Measurements from ENCODE around the gene SLC38A3.
"Not testable (repeated sequence)": the region's sequence is repeated elsewhere in the genome, so short reads cannot be mapped to it uniquely, and the experiment has no call there.

SLC38A3 gene

DNA sequence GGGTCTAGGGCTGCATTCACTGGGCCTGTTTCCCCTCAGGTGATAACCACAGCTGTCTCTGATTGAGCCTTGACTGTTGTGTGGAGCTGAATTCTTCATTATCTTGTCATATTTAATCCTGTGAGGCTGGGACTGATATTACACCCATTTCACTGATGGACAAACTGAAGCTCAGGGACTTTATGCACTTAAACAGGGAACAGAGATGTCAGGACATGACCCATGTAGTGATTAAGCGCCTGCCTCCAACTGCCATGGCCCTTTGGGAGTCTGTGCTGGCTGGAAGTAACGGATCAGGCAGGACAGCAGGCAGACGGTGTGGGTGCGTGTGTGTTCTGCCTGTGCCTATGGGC, 38.4 kb downstream of the SLC38A3 start:
- H3K4me1 Mint-ChIP-seq (ENCODE audit: low read depth), result peaks cover 69% of the 10 kb centered on the region
- no peaks in the 10 kb centered on the region for H3K9me3 Mint-ChIP-seq
- no peaks in the 10 kb centered on the region for H3K27me3 Mint-ChIP-seq (ENCODE audit: low read depth)
- H3K4me3 Mint-ChIP-seq, result no peak overlapping the region
- no peak for DNase-seq (ENCODE audit: low spot score)
- H3K27ac Mint-ChIP-seq, result peak overlapping the region; percentile 80
- H3K36me3 Mint-ChIP-seq (ENCODE audit: low read depth), result peaks cover 37% of the 10 kb centered on the region

- H3K9me3 Mint-ChIP-seq; DNase-seq (ENCODE audit: low spot score); H3K27me3 Mint-ChIP-seq (ENCODE audit: low read depth): not testable (repeated sequence)
- Mint-ChIP-seq H3K36me3 (ENCODE audit: low read depth) (peaks cover 25% of the 10 kb centered on the region), H3K4me3 (peak overlapping the region; percentile 82), H3K4me1 (ENCODE audit: low read depth) (peaks cover 60% of the 10 kb centered on the region), H3K27ac (peak overlapping the region; percentile 75)
Measured at GRCh38 chr3:50244813-50245212, 39.7 kb downstream of the SLC38A3 start.

DNA sequence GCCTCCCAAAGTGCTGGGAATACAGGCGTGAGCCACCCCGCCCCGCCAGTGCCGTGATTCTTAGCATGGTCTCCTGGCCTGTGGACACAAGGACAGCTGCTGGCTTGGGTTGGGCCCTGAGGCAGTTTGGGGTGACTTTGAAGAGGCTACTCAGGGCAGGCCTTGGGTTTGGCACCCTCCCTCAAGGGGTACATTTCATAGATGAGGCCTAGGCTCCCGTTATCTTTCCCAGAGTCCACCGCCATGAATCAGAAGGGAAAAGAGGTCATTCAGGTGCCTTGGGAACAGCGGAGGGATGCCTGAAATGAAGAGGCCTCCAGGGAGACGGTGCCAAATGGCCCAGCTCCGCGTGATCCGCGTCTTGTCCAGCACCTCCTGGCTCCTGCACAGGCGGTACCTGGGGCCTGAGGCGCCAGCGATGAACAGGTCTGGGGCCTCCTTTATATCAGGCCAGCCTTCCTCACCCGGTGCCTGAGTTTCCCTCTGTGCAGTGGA, 40.2 kb downstream of the SLC38A3 start:
- Mint-ChIP-seq H3K27ac (peak overlapping the region; percentile 75), H3K4me3 (peak overlapping the region; percentile 82), H3K27me3 (ENCODE audit: low read depth) (no peaks in the 10 kb centered on the region), H3K36me3 (ENCODE audit: low read depth) (peaks cover 25% of the 10 kb centered on the region), H3K9me3 (no peaks in the 10 kb centered on the region), H3K4me1 (ENCODE audit: low read depth) (peaks cover 59% of the 10 kb centered on the region)
- DNase-seq (ENCODE audit: low spot score), result no peak

- no peaks in the 10 kb centered on the region for H3K9me3 Mint-ChIP-seq
- peak overlapping the region; percentile 82 for H3K4me3 Mint-ChIP-seq
- peaks cover 26% of the 10 kb centered on the region for H3K36me3 Mint-ChIP-seq (ENCODE audit: low read depth)
- peaks cover 60% of the 10 kb centered on the region for H3K4me1 Mint-ChIP-seq (ENCODE audit: low read depth)
- no peaks in the 10 kb centered on the region for H3K27me3 Mint-ChIP-seq (ENCODE audit: low read depth)
- peak; percentile 90 for DNase-seq (ENCODE audit: low spot score)
- H3K27ac Mint-ChIP-seq, result peak overlapping the region; percentile 93
Measured at GRCh38 chr3:50245831-50246516, 40.9 kb downstream of the SLC38A3 start.

DNA sequence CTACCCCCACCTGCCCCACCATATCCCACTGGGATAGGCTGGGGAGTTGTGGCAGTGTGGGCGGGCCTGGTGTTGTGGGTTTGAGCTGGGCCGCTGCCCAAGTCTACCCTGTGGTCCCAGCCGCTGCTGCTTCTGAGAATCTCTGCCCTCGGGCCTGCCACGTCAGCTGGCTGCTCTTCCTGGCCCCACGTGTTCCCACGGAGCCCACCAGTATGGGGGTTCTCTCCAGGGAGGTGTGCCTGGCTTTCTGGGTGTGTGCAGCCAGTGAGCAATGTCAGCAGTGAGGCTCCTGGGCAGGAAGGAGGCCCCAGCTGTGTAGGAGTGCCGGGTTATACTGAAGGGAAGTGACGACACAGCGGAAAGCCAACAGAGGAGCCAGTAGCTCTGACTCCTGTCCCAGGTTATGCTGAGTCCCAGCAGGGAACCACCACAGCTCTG, 41.5 kb downstream of the SLC38A3 start:
- Mint-ChIP-seq H3K4me1 (ENCODE audit: low read depth) (peaks cover 60% of the 10 kb centered on the region), H3K36me3 (ENCODE audit: low read depth) (peaks cover 27% of the 10 kb centered on the region), H3K27ac (peak overlapping the region; percentile 93), H3K9me3 (no peaks in the 10 kb centered on the region), H3K4me3 (peak overlapping the region; percentile 82), H3K27me3 (ENCODE audit: low read depth) (no peaks in the 10 kb centered on the region)
- DNase-seq (ENCODE audit: low spot score), result peak; percentile 91

GRCh38 chr3:50248387-50248786, 43.3 kb downstream of the SLC38A3 start:
- Mint-ChIP-seq H3K4me3 (peak overlapping the region; percentile 32), H3K9me3 (no peaks in the 10 kb centered on the region), H3K4me1 (ENCODE audit: low read depth) (peaks cover 46% of the 10 kb centered on the region), H3K36me3 (ENCODE audit: low read depth) (peaks cover 24% of the 10 kb centered on the region), H3K27me3 (ENCODE audit: low read depth) (no peaks in the 10 kb centered on the region), H3K27ac (peak overlapping the region; percentile 85)
- no peak for DNase-seq (ENCODE audit: low spot score)

DNA sequence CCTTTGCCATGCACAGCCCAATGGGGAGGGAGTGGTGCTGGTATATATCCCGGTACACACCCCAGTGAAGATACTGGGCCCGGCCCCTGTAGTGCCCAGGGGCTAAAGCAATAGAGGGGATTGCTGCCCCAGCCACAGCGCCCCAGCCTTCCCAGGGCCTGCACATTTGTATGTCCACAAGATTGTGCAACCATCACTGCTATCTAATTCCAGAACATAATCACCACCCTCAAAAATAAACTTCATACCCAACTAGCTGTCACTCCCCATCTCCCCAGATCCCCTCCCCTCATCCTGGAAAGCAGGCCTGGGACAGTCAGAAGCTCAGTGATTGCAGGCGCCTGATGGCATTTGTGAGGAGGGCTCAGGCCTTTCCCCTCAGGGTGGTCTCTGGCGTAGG, 44.4 kb downstream of the SLC38A3 start:
- peaks cover 39% of the 10 kb centered on the region for H3K4me1 Mint-ChIP-seq (ENCODE audit: low read depth)

GRCh38 chr3:50250514-50250913, 45.4 kb downstream of the SLC38A3 start:
- H3K36me3 Mint-ChIP-seq (ENCODE audit: low read depth), result peaks cover 34% of the 10 kb centered on the region
- H3K27me3 Mint-ChIP-seq (ENCODE audit: low read depth), result no peaks in the 10 kb centered on the region
- H3K4me3 Mint-ChIP-seq, result no peak overlapping the region
- H3K9me3 Mint-ChIP-seq, result no peaks in the 10 kb centered on the region
- no peak overlapping the region for H3K27ac Mint-ChIP-seq
- H3K4me1 Mint-ChIP-seq (ENCODE audit: low read depth), result peaks cover 31% of the 10 kb centered on the region
- no peak for DNase-seq (ENCODE audit: low spot score)

More for the DNA sequence above, 44.4 kb downstream of the SLC38A3 start:
- H3K27me3 Mint-ChIP-seq (ENCODE audit: low read depth), result no peaks in the 10 kb centered on the region
- H3K27ac Mint-ChIP-seq, result no peak overlapping the region
- H3K9me3 Mint-ChIP-seq, result no peaks in the 10 kb centered on the region
- DNase-seq (ENCODE audit: low spot score), result no peak
- H3K36me3 Mint-ChIP-seq (ENCODE audit: low read depth), result peaks cover 31% of the 10 kb centered on the region
- no peak overlapping the region for H3K4me3 Mint-ChIP-seq

GRCh38 chr3:50251220-50251619, 46.1 kb downstream of the SLC38A3 start:
- DNase-seq (ENCODE audit: low spot score), result peak; percentile 63
- peaks cover 34% of the 10 kb centered on the region for H3K36me3 Mint-ChIP-seq (ENCODE audit: low read depth)
- no peaks in the 10 kb centered on the region for H3K27me3 Mint-ChIP-seq (ENCODE audit: low read depth)
- peaks cover 25% of the 10 kb centered on the region for H3K4me1 Mint-ChIP-seq (ENCODE audit: low read depth)
- no peak overlapping the region for H3K4me3 Mint-ChIP-seq
- no peaks in the 10 kb centered on the region for H3K9me3 Mint-ChIP-seq
- peak overlapping the region; percentile 36 for H3K27ac Mint-ChIP-seq

DNA sequence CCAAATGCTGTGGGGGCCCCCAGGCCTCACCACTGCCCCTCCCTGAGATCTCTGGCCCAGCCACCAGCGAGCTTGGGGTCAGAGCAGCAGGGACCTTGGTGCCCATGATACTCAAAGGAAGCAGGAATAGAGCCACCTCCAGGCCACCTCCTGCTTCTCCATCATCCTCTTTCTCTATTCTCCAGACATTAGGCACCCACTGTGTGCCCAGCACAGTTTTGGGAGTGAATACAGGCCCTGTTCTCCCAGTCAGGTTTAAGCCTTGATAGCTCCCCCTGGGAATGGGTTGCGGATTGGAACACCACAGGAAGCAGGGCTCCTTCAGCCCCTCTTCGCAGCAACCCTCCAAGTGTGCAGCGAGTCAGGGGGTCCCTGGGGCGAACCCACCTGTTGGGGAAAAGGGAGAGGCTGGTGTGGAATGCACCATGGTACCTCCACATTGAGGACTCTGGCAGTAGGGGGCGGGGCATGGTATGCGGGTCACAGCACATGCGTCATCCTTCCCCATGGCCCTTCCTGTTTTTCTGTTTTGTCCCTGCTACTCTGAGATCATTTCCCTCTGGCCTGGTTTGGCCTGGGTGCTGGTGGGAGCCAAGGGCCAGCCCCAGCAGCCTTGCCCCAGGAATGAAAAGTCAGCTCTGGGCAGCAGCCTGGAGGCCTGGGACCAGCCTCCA, 49.6 kb downstream of the SLC38A3 start:
- no peaks in the 10 kb centered on the region for H3K9me3 Mint-ChIP-seq
- no peak overlapping the region for H3K27ac Mint-ChIP-seq
- no peak for DNase-seq (ENCODE audit: low spot score)
- peaks cover 13% of the 10 kb centered on the region for H3K4me1 Mint-ChIP-seq (ENCODE audit: low read depth)
- H3K27me3 Mint-ChIP-seq (ENCODE audit: low read depth), result no peaks in the 10 kb centered on the region
- H3K4me3 Mint-ChIP-seq, result no peak overlapping the region
- peaks cover 51% of the 10 kb centered on the region for H3K36me3 Mint-ChIP-seq (ENCODE audit: low read depth)

DNA sequence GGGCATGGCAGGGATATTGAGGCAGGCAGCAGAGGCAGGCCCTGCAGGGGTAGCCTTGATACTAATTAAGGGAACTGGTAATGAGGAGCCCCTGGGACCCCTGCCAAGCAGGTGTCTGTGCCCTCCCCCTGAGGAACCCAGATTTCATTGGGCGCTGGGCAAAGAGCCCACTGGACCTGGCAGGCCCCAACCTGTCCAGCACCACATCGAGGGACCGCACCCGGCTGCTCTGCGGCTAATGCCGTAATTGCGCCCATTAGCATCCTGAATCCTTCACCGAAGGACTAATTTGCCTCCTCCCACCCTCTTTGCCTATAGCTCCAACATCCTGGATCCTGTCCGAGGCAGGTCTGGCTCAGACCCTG, 50.2 kb downstream of the SLC38A3 start:
- no peak overlapping the region for H3K27ac Mint-ChIP-seq
- no peaks in the 10 kb centered on the region for H3K27me3 Mint-ChIP-seq (ENCODE audit: low read depth)
- DNase-seq (ENCODE audit: low spot score), result no peak
- no peaks in the 10 kb centered on the region for H3K9me3 Mint-ChIP-seq
- peaks cover 48% of the 10 kb centered on the region for H3K36me3 Mint-ChIP-seq (ENCODE audit: low read depth)
- peaks cover 12% of the 10 kb centered on the region for H3K4me1 Mint-ChIP-seq (ENCODE audit: low read depth)
- no peak overlapping the region for H3K4me3 Mint-ChIP-seq

GRCh38 chr3:50256978-50257890, 52.2 kb downstream of the SLC38A3 start:
- no peak overlapping the region for H3K27ac Mint-ChIP-seq
- H3K4me3 Mint-ChIP-seq, result no peak overlapping the region
- H3K4me1 Mint-ChIP-seq (ENCODE audit: low read depth), result peaks cover 6% of the 10 kb centered on the region
- peaks cover 41% of the 10 kb centered on the region for H3K36me3 Mint-ChIP-seq (ENCODE audit: low read depth)
- DNase-seq (ENCODE audit: low spot score), result no peak
- H3K9me3 Mint-ChIP-seq, result no peaks in the 10 kb centered on the region
- H3K27me3 Mint-ChIP-seq (ENCODE audit: low read depth), result no peaks in the 10 kb centered on the region

- H3K4me1 Mint-ChIP-seq (ENCODE audit: low read depth), result peaks cover 6% of the 10 kb centered on the region
- peak overlapping the region; percentile 10 for H3K27ac Mint-ChIP-seq
- no peak overlapping the region for H3K4me3 Mint-ChIP-seq
- DNase-seq (ENCODE audit: low spot score), result no peak
- no peaks in the 10 kb centered on the region for H3K27me3 Mint-ChIP-seq (ENCODE audit: low read depth)
- H3K36me3 Mint-ChIP-seq (ENCODE audit: low read depth), result peaks cover 40% of the 10 kb centered on the region
- H3K9me3 Mint-ChIP-seq, result no peaks in the 10 kb centered on the region
Measured at GRCh38 chr3:50258029-50258680, 53.1 kb downstream of the SLC38A3 start.

Measured in T-helper 2 cell treated with Interferon-gamma antibody and Interleukin-4, amounts not matched to agents 5 μg/mL and 100 μg/mL, for 36 hours (primary cell).